NCI-H2196 (cell line): ENCODE results near the gene CCL7.

Source experiments
- DNase-seq: peaks from one replicate; lab custom pipeline; 2025; ENCODE audit not compliant: unreplicated experiment; lab: John Stamatoyannopoulos, UW

CCL7 gene

DNA sequence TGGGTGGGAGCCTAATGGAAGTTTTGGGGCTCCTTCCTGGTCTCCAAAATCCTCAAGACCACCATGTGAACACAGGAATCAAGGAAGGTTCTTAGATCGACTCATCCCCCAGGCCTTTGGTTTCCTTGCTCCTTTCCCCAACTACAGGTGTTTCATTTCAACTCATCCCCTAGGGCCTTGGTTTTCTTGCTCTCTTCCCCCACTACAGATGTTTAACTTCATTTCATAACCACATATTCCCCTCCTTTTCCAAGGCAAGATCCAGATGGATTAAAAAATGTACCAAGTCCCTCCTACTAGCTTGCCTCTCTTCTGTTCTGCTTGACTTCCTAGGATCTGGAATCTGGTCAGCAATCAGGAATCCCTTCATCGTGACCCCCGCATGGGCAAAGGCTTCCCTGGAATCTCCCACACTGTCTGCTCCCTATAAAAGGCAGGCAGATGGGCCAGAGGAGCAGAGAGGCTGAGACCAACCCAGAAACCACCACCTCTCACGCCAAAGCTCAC, 15.3 kb downstream of the CCL7 start, which contains the start of gene CCL11:
TSS of gene CCL11 (plus strand) at position 457 of the 507 bp plus-strand sequence. CDS start 67 bp downstream, outside the sequence.
- DNase-seq: no peak

DNA sequence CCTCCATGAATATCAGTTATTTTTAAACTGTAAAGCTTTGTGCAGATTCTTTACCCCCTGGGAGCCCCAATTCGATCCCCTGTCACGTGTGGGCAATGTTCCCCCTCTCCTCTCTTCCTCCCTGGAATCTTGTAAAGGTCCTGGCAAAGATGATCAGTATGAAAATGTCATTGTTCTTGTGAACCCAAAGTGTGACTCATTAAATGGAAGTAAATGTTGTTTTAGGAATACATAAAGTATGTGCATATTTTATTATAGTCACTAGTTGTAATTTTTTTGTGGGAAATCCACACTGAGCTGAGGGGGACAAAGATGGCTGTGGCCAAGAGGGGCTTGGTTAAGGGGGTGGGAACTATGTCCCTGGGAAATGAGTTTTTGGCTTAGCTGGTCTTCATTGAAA, 17.9 kb downstream of the CCL7 start:
- no peak for DNase-seq

DNA sequence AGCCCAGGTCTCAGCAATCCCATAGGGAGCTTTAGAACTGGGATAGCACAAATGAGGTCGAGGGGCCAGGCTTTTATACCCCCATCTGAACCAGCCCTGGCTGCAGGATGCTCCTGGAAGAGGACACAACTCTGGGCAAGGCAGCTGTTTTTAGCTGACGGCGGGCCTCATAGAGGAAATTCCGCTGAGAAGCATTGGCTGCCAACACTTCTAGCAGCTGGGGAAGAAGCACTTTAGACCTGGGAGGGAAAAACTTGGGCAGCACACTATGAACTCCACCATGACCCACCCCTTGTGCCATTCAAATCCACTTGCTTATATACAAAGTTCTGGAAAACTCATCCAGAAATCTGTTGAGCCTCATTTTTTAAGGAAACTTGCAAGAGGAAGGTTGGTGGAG, 20.6 kb downstream of the CCL7 start:
- no peak for DNase-seq

DNA sequence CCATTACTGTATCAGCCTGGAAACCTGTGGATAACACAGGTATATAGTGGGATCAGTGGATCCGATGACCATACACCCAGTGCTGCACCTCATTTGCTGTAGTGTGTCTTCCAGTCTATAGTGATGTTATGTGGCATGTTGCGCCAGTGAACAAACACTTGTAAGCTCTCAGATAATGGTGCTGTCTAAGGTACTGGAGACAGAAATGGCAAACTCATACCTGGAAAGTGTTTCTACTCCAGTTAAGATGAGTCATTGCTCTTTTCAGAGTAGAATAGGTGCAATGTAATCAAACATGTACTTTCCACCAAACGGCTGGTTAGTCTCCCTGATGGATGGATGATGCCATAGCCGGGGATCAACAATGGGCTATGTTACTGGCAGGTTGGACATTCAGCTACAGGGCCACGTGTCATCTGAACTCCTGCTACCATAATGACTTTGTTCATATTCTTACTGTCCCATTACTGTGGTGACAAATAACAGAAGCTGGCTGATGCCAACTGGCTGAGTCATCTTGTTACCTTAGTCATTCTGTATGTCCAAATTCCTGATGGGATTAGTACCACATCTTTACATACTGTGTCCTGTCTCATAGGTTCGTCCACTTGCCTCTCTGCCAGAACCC, 21.8 kb downstream of the CCL7 start:
- DNase-seq: no peak

DNA sequence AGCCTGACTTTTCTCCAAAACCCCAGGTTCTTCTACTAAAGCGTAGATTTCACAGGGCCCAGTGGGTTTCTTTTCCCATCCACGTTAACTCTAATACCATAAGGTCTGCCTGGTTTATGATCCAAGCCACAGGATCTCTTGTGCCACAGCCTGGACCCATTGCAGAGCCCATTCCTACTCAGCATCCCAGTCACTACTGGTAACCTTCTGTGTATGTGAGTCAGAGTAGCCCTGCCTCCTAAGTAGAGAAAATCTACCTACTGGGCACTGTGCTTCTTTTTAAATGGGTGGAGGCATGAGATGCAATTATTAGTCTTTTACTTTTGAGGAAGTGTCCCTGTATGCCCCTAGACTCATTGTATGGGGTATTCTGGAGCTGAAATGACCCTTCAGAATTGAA, 29.0 kb downstream of the CCL7 start:
- no peak for DNase-seq

DNA sequence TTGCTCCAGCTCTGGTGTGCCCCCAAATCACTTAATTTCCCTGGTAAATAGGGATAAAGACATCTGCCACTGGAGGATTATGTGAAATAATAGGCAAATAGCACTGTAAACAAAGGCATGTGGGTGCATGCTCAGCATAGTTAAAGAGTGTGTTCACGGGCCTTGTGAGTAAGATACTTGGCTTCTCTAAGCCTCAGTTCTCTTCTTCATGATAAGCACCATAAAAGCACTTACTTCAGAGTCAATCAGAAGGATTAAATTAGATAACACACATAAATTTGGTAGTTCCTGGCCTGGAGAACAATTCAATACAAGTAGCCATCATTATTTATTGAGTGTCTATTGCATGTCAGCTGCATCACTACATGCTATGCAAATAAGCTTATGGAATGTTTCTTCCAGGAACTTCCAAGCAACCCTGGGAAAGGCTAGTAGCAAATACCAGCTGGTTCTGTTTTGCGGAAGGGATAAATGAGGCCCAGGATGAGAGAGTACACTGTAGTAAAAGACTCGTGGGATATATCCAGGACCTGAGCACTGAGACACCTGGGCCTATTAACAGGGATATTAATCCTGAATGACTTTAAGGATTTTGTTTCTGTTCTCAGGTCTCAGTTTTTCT, 30.0 kb downstream of the CCL7 start:
- DNase-seq: no peak

DNA sequence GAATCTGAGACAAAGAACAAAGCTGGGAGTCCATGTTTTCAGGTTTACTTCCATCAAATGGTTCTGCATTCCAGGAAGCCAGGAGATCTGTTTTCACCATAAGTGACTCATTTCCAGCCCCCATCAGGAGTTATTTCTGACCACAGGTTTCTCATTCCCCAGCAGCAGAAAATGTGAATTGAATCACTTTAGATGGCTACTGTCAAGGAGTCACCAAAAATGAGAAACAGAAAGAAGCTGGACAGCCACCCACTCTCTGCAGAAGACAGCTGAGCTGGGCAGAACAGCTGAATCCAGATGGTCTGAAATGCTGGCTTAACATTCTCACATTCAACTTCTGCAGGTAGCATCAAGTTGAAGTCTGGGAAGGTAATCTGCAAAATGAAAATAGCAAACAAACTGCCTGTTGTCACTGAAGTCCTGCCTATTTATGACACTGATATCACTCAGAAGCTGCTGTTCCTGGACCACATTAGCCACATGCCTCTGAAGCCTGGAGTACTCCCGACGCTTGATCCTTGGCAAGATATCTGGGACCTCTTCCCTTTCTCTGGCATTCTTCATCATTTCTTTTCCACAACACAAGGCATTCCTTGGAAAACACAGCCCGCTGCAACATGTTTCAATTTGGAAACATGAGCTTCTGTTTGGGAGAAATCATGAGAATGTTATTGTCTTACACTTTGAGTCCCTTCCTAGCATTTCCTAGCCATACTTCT, 30.8 kb downstream of the CCL7 start:
- DNase-seq: no peak

DNA sequence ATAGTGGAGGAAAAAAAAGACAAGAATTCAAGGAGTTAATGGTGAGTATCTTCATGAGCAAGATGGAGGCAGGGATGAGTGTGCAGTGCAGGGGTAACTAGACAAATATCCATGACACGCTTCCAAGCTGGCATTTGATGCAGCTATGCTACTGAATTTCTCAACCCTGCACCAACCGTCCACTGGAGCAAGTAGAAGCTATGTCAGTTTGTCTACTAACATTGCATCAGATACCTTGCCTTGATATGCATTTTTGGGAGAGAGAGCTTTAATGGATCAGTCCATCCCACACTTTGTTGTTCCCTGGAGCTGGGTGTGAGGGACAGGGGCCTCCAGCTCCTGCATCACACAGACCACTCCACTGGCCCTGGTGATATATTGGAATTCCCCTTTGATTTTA, 32.0 kb downstream of the CCL7 start:
- no peak for DNase-seq

DNA sequence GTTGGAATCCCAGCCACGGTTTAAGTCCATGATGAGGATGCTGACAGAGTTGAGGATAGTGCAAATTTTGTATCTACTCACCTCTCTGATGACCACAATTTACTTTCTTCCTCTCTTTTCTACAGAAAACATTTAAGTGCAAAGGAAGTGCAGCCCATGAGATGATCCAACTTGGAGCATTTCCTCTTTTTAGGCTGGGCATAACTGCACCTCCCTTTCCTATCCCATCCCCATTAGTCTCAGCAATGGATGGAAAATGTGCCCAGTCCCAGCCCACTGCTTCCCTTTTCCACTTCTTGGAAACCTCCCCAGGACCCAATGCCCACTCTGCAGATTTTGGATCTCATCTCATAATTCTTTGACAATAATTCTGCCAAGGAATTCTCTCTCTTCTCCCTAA, 32.6 kb downstream of the CCL7 start:
- no peak for DNase-seq

DNA sequence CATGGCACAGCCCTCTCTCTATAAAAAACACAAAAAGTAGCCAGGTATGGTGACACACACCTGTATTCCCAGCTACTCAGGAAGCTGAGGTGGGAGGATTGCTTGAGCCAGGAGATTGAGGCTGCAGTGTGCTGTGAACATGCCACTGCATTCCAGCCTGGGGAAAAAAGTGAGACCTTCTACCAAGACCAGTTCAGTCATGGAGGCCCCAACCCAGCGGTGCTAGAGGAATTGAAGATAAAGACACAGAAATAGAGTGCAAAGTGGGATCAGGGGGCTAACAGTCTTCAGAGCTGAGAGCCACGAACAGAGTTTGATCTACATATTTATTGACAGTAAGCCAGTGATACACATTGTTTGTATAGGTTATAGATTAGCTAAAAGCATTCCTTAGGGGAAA, 33.6 kb downstream of the CCL7 start:
- DNase-seq: no peak

DNA sequence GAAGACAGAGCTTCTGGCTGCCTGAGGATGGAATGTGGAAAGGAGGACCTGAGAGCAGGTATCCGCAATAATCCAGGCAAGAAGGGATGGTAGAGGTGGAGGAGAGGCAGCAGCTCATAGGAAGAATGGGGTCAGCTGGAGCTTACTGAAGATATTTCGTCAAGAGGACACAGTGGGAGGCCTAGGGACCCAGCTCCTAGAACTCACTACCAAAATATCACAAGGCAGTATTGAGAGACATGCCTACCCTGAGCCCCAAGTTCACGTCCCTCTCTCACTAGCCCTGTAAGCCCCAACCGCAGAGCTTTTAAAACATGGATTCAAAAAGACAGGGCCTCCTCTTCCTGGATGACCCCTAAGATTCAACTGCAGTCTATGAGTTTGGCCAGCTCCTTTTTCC, 35.0 kb downstream of the CCL7 start:
- no peak for DNase-seq

DNA sequence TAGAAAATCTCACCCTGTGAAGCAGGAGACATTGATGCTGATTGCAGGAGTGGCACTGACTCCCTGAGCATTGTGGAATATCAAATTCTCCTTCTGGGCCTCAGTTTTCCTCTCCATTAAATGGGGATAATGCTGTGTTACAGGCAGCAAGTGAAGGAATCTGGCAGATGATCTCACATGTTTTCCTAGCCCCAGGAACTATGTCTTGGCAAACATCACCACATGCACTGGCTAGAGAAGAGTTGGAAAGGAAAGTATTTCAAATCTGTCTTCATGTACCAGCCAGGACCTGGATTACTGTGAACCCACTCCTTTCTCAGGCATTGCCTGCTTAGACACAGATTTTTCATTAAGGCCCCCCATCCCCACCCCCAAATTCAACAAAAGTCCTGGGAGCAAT, 35.6 kb downstream of the CCL7 start:
- DNase-seq: no peak

DNA sequence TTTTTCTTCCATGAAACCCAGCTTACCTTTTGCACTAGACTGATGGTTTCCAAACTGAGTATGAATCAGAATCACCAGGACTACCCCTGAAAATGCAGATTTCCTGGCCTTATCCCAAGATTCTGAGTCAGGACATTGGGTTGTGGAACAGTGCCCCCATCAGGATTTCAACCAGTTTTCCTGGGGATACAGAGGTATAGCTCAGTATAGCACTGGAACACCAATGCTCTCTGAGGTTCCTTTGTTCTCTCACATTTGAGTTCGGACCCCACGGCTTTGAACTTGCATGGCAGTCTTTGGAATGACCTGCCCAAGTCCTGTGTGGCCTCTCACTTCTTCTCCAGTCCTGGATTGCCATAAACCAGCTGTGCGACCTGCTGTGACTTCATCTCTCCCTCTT, 36.4 kb downstream of the CCL7 start:
- no peak for DNase-seq

DNA sequence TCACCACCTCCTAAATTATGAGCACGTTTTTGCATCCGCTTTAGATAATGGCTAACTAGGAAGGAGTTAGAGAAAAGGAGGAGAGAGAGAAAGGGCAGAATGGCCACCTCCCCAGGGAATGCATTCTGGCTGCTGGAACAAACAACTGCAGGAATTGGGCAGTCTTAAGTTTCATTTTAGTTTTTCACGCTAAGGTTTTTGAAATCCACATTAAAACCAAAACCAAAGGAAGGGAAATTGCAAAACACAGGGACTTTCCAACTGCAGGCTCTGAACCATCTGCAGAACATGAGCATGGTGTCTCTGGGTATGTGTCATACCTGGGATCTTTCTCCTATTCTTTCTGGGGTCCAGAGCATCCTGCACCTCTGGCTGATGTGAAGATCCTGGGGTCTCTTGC, 37.1 kb downstream of the CCL7 start:
- no peak for DNase-seq

DNA sequence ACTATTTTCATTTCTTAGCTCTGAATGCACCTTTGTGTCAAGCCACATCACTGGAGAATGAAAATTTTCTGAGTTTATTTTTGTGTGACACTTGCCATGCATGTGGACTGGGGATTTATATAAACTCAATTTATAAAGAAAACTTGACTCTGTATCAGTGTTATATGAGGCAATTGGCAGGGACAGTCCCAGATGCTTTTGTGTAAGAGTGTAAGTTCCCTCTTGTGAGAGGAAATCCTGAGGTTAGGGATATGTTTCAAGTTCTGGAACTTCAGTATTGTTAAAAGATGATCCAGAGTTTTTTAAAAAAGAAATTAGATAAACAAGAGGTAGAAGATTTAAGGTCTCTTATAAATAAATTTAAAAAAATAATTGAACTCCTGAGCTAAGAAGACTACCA, 38.4 kb downstream of the CCL7 start:
- no peak for DNase-seq

DNA sequence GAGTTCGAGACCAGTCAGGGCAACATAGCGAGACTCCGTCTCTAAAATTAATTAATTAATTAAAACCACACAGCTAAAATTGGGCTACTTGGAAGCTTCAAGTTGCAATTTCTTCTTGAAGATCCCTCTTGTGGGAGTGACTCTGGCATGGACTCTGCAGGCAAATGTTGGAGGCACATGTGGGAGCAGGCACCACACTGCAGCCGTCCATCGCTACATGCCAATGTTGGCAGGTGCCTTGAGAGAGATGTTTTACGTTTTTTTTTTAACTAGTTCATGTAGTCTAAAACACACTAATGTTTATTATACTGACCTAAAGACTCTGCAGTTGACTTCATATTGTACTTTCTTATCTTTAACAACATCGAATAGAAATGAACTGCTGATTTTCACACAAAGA, 41.3 kb downstream of the CCL7 start:
- no peak for DNase-seq

DNA sequence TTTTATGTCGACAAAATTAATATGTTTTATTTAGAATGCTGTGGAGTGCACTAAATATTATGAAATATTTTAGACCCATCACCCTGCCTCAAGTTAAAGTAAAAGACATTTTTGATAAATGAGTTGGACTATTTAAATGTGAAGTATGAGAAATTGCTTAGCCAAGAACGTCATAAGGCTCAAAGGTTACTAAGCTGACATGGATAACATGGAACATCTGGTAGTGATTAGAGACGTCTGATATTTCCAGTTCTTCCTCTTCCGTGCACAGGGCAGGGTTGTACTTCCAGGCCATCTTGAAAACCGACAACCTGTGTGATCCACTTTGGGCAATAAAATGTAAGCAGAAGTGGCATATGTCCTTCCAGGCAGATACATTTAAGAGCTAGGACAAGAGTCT, 42.1 kb downstream of the CCL7 start:
- no peak for DNase-seq

DNA sequence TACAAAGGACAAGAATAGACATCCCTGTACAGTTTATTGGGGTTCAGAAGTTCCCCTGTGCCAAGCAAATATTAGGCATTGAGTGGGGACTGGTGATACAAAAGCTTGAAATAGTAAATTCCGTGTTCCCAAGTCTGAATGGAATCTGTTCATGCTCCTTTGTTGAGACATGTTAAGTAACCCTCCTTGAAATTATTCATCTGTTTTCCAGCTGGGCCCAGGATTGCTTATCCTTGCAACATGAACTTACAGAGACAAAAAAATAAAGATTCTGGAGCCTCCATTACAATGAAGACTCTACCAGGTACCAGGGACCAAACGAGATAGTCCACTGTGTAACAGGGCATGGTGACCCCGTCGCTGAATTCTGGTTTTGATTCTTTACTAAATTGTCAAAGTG, 43.1 kb downstream of the CCL7 start:
- no peak for DNase-seq

DNA sequence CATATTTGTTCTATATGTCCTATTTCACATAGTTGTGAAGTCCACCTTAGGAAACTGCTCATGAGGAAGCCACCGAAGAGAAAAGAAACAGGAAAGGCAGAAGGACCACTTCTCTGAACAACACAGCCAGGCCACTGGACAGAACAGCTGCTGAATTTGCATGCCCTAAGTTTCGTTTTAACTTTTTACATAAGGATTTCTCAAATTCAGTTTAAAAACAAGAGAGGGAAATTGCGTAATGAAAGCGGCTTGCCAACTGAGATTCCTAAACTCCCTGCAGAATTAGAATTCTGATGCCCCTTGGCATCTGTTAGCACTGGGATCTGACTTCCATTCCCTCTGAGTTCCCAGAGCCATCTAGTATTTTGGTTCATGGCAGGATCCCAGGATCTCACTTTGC, 44.3 kb downstream of the CCL7 start:
- no peak for DNase-seq

DNA sequence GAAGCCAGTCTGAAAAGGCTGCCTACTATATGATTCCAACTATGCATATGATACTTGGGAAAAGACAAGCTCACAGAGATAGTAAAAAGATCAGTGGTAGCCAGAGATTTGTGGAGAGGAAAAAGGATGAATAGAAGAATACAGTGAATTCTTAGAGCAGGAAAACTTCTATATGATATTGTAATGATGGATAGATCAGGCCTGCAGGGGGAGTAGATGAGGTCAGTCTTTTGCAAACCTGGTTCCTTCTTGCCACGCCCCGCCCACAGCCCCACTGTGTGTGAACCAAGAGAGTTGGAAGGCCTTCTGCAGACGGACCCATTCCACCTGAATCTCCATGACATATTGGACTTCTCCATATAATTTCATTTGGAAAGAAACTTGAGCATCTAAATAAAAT, 48.5 kb downstream of the CCL7 start:
- DNase-seq: no peak

DNA sequence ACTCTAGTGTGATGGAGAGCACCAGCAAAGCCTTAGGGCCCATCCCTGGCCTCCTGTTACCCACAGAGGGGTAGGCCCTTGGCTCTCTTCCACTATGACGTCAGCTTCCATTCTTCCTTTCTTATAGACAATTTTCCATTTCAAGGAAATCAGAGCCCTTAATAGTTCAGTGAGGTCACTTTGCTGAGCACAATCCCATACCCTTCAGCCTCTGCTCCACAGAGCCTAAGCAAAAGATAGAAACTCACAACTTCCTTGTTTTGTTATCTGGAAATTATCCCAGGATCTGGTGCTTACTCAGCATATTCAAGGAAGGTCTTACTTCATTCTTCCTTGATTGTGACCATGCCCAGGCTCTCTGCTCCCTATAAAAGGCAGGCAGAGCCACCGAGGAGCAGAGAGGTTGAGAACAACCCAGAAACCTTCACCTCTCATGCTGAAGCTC, 49.0 kb downstream of the CCL7 start, which contains the start of gene CCL8:
TSS of gene CCL8 (plus strand) at position 397 of the 445 bp plus-strand sequence. CDS start 67 bp downstream, outside the sequence.
- no peak for DNase-seq
